Nephron (organoid): ENCODE measurements around the gene PEBP1.

Experiments used
- H3K27ac Mint-ChIP-seq, 3 experiments: 2 replicates each; pipeline ENCODE4 v1.8.0; 2020; ENCODE audit warnings: mixed read lengths in 3 of 3, mild to moderate bottlenecking in 2 of 3, moderate library complexity in 1 of 3
- H3K27me3 Mint-ChIP-seq: 2 replicates; pipeline ENCODE4 v1.8.0; 2021; ENCODE audit warnings: low read depth, mild to moderate bottlenecking, moderate library complexity, mixed read lengths
- H3K36me3 Mint-ChIP-seq: 2 replicates; pipeline ENCODE4 v1.8.0; 2020; ENCODE audit warnings: low read depth, mixed read lengths
- H3K4me1 Mint-ChIP-seq: 2 replicates; pipeline ENCODE4 v1.8.0; 2020; ENCODE audit warnings: mixed read lengths
- H3K4me3 Mint-ChIP-seq, 3 experiments: 2 replicates each; pipeline ENCODE4 v1.8.0; 2020; ENCODE audit warnings: mild to moderate bottlenecking in 3 of 3, mixed read lengths in 3 of 3, moderate library complexity in 2 of 3
- H3K9me3 Mint-ChIP-seq: 2 replicates; pipeline ENCODE4 v1.8.0; 2020; ENCODE audit warnings: mixed read lengths
- CTCF ChIP-seq, 3 experiments: fragments of 200-600 bp; sonication (generic); IDR thresholded peaks; one replicate each; pipeline ENCODE4 v1.5.0; 2021; ENCODE audit warnings: antibody characterized with exemption in 3 of 3; ENCODE audit not compliant: unreplicated experiment in 3 of 3

PEBP1 gene

DNA sequence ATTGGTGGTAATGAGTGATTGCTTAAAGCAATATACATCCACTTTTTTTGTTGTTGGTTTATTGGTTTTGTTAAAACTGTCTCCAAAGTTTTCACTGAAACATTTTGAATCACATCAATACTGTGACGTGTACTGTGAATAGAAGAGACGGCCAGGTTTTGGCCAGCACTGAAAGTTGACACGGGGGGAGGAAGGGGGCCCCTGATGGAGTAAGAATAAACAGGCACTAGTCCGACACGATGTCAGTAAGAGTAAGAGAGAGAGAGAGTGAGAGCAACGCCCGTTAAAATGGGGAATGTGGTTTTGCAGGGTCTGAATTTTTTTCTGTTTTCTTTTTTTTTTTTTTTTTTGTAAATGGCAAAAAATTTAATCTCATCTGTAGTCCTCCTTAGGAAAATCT, 14.7 kb downstream of the PEBP1 start:
- no peak overlapping the region for H3K4me3 Mint-ChIP-seq
- H3K27me3 Mint-ChIP-seq = no peaks in the 10 kb centered on the region
- H3K9me3 Mint-ChIP-seq = no peaks in the 10 kb centered on the region
- no peaks in the 10 kb centered on the region for H3K4me1 Mint-ChIP-seq
- H3K27ac Mint-ChIP-seq = no peak overlapping the region
- peaks cover 37% of the 10 kb centered on the region for H3K36me3 Mint-ChIP-seq
- no peak for TF ChIP-seq CTCF (IDR thresholded peaks at IDR 0.05; ENCODE audit: unreplicated experiment in 3 of 3)

DNA sequence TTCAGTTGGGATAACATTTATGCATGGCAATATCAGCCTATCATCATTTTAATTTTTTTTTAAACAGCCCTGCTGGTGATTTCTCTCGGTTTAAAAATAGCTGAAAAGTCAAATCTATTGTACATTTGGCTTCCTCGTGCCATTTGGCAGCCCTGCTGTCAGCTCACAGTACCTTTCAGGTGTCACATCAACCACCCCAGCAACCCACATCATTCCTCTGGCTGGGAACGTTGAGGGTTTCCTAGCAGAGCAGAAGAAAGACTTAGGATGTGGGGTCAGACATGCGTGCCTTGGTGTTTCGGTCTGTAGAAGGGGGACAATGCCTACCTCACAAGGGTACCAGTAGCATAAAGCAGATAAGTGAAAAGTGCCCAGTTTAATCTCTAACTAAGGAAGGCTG, 15.8 kb downstream of the PEBP1 start:
- H3K36me3 Mint-ChIP-seq = peaks cover 32% of the 10 kb centered on the region
- no peaks in the 10 kb centered on the region for H3K4me1 Mint-ChIP-seq
- no peaks in the 10 kb centered on the region for H3K9me3 Mint-ChIP-seq
- no peak overlapping the region for H3K4me3 Mint-ChIP-seq
- H3K27ac Mint-ChIP-seq = no peak overlapping the region
- H3K27me3 Mint-ChIP-seq = no peaks in the 10 kb centered on the region
- TF ChIP-seq CTCF (IDR thresholded peaks at IDR 0.05; ENCODE audit: unreplicated experiment in 3 of 3) = no peak

DNA sequence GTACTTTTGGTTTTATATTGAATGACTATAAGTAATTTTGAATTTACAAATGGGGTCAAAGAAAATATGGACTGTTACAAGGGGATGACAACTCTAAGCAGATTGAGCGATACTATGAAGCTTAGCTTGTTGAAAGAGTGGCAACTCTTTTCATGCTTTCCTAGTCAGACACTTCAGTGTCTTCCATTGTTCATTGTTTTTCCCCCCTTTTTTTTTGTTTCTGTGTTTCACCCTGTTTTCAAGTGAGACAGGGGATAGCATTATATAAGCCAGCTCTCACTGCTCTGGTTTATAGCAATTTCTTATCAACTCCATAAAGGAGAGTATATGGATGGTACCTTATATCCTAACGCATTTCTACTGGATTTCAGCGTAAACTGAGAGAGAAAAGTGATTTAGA, 24.6 kb downstream of the PEBP1 start:
- H3K36me3 Mint-ChIP-seq = peaks cover 17% of the 10 kb centered on the region
- no peaks in the 10 kb centered on the region for H3K4me1 Mint-ChIP-seq
- no peak for TF ChIP-seq CTCF (IDR thresholded peaks at IDR 0.05; ENCODE audit: unreplicated experiment in 3 of 3)
- no peak overlapping the region for H3K27ac Mint-ChIP-seq
- no peak overlapping the region for H3K4me3 Mint-ChIP-seq
- no peaks in the 10 kb centered on the region for H3K9me3 Mint-ChIP-seq
- no peaks in the 10 kb centered on the region for H3K27me3 Mint-ChIP-seq

GRCh38 chr12:118164798-118165486, 29.0 kb downstream of the PEBP1 start:
- Mint-ChIP-seq H3K27ac (no peak overlapping the region), H3K36me3 (peaks cover 25% of the 10 kb centered on the region), H3K4me3 (no peak overlapping the region), H3K4me1 (no peaks in the 10 kb centered on the region), H3K9me3 (no peaks in the 10 kb centered on the region), H3K27me3 (no peaks in the 10 kb centered on the region)
- TF ChIP-seq CTCF (IDR thresholded peaks at IDR 0.05; ENCODE audit: unreplicated experiment in 3 of 3) = peak; percentile 61 to 68 (median 65)

GRCh38 chr12:118166946-118167345, 31.0 kb downstream of the PEBP1 start:
- peaks cover 29% of the 10 kb centered on the region for H3K36me3 Mint-ChIP-seq
- H3K9me3 Mint-ChIP-seq = no peaks in the 10 kb centered on the region
- no peak overlapping the region for H3K27ac Mint-ChIP-seq
- no peaks in the 10 kb centered on the region for H3K4me1 Mint-ChIP-seq
- H3K4me3 Mint-ChIP-seq = no peak overlapping the region
- no peak for TF ChIP-seq CTCF (IDR thresholded peaks at IDR 0.05; ENCODE audit: unreplicated experiment in 3 of 3)
- H3K27me3 Mint-ChIP-seq = no peaks in the 10 kb centered on the region

DNA sequence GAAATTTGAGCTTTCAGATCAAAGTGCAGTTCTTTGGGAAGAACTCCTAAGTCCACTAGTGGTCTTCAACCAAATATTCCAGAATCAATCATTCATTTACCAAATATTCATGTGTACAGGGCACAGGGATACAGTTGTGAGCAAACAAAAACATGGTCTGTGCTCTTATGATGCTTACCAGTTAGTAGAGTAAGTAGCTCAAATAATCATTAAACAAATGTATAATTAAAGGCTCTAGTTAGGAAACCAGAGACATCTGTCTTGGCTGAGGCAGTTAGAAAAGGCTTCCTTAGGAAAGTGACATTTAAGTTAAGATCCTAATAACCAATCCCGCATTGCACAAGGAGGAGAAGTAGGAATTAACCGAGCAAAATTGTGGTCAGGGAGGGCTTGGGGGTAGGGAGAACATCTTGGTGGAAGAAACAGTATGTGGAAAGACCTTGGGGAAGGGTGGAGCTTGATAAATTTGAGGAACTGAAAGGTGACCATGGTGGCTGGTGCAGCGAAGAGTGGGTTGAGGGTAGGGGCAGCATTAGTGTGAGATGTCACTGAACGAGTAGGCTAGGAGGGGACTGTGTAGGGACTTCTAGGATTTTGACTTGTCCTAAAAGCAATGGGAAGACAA, 40.0 kb downstream of the PEBP1 start:
- Mint-ChIP-seq H3K4me3 (no peak overlapping the region), H3K27ac (no peak overlapping the region), H3K9me3 (no peaks in the 10 kb centered on the region), H3K4me1 (no peaks in the 10 kb centered on the region), H3K36me3 (peaks cover 47% of the 10 kb centered on the region), H3K27me3 (no peaks in the 10 kb centered on the region)
- TF ChIP-seq CTCF (IDR thresholded peaks at IDR 0.05; ENCODE audit: unreplicated experiment in 3 of 3) = no peak
